ENCODE data around the gene RUFY1. TPM values are rescaled to one million over a fixed set of nuclear protein-coding genes. Genes with fewer than 3 reads are reported as not detected.

Gene RUFY1
- total and polyA plus RNA-seq, 10 of the 15 experiments (the other 5 are each of a cell fraction or from before 2014, with no cell fraction given) = 5.7 to 36.3 (median 24.5) TPM

DNA sequence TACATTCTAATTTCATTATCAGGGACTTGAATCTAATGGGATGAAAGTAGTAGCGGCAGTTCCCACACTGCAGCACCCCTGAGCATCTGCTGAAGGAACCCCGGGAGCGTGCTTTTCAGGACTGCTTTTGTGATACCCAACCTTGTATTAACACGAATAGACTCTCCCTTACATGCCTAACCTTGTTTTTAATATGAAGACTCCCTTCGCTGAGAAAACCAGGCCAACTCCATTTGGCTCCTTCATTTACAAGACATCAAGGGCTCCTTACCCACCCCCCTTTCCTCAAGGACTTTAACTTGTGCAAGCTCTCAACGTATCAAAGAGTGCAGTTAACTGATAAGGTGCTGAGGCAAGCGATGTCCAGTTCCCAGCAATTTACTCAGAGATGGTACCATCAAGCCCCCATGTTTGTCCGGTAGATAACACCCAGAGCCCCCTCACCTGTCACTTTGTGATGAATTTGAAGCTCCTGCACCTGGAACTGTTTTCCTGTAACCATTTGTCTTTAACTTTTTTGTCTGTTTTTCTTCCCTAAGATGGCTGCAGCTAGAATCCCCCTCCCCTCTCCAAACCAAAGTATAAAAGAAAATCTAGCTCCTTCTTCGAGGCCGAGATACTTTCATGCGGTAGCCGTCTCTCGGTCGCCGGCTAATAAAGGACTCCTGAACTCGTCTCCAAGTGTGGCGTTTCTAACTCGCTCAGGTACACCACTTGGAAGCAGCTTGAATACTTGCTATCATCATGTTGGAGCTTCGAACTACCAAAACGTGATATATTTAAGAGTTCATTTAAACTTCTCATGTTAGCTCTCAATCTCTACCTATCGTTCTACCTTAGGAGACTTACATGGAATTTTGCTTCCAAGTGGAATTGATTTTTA lies 62.5 kb downstream of the RUFY1 start (continued):
- no peak for TF ChIP-seq PRDM15 (CRISPR knock-in tag; IDR thresholded peaks at IDR 0.05)
- no peak for TF ChIP-seq ESRRA (IDR thresholded peaks at IDR 0.05; ENCODE audit: low read length)
- TF ChIP-seq KDM1A (IDR thresholded peaks at IDR 0.05; ENCODE audit: borderline replicate concordance) = no peak
- no peak for TF ChIP-seq GATAD2B (conservative IDR thresholded peaks at IDR 0.05; ENCODE audit: low read depth)
- TF ChIP-seq WRNIP1 (IDR thresholded peaks at IDR 0.05; ENCODE audit: borderline replicate concordance, low read depth, low read length) = no peak
- no peak for TF ChIP-seq STAT3 (IDR thresholded peaks at IDR 0.05; ENCODE audit: low read depth, low read length)
- TF ChIP-seq, protein P1, sequence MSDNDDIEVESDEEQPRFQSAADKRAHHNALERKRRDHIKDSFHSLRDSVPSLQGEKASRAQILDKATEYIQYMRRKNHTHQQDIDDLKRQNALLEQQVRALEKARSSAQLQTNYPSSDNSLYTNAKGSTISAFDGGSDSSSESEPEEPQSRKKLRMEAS (IDR thresholded peaks at IDR 0.05; ENCODE audit: low read depth, low read length) = no peak
- TF ChIP-seq EZH2 (IDR thresholded peaks at IDR 0.05; ENCODE audit: borderline replicate concordance, control insufficient read depth, low read depth, low read length) = no peak
- no peak for TF ChIP-seq SUZ12 (IDR thresholded peaks at IDR 0.05; ENCODE audit: unreplicated experiment)
- TF ChIP-seq, protein P2, sequence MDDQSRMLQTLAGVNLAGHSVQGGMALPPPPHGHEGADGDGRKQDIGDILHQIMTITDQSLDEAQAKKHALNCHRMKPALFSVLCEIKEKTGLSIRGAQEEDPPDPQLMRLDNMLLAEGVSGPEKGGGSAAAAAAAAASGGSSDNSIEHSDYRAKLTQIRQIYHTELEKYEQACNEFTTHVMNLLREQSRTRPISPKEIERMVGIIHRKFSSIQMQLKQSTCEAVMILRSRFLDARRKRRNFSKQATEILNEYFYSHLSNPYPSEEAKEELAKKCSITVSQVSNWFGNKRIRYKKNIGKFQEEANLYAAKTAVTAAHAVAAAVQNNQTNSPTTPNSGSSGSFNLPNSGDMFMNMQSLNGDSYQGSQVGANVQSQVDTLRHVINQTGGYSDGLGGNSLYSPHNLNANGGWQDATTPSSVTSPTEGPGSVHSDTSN (IDR thresholded peaks at IDR 0.05; ENCODE audit: insufficient replicate concordance, low read depth, low read length) = peak; percentile 11
- TF ChIP-seq CBFB (IDR thresholded peaks at IDR 0.05; ENCODE audit: low read depth) = no peak
- TF ChIP-seq, protein P3, sequence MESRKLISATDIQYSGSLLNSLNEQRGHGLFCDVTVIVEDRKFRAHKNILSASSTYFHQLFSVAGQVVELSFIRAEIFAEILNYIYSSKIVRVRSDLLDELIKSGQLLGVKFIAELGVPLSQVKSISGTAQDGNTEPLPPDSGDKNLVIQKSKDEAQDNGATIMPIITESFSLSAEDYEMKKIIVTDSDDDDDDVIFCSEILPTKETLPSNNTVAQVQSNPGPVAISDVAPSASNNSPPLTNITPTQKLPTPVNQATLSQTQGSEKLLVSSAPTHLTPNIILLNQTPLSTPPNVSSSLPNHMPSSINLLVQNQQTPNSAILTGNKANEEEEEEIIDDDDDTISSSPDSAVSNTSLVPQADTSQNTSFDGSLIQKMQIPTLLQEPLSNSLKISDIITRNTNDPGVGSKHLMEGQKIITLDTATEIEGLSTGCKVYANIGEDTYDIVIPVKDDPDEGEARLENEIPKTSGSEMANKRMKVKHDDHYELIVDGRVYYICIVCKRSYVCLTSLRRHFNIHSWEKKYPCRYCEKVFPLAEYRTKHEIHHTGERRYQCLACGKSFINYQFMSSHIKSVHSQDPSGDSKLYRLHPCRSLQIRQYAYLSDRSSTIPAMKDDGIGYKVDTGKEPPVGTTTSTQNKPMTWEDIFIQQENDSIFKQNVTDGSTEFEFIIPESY (IDR thresholded peaks at IDR 0.05) = no peak
- no peak for TF ChIP-seq MYB (IDR thresholded peaks at IDR 0.05; ENCODE audit: borderline replicate concordance, low read depth, low read length)
- TF ChIP-seq EGR1 (IDR thresholded peaks at IDR 0.05; ENCODE audit: borderline replicate concordance in 1 of 2, low read depth in 2 of 2, low read length in 2 of 2) = no peak

Measured in GM12878 (cell line).